Activated T-helper 1 cell treated with anti-CD3 and anti-CD28 coated beads, Interleukin-12 subunit alpha, Interleukin-12 subunit beta, Interleukin-2, Interleukin-4 antibody, amounts not matched to agents 30 ng/mL and 10 ng/mL and 1 ng/mL, durations not matched to agents 14 hours and 24 hours and 36 hours (primary cell): Measurements from ENCODE around the gene TAF11L8. TPM values are rescaled to one million over a fixed set of nuclear protein-coding genes. Genes with fewer than 3 reads are reported as not detected.
"Not testable (repeated sequence)": the region's sequence is repeated elsewhere in the genome, so short reads cannot be mapped to it uniquely, and the experiment has no call there.

Source experiments
- DNase-seq: peaks from one replicate; pipeline ENCODE4 v3.0.0; 2021; ENCODE audit warnings: low spot score
- H3K27ac Mint-ChIP-seq: one replicate; pipeline ENCODE4 v1.8.0; 2021; ENCODE audit warnings: mild to moderate bottlenecking, mixed read lengths
- H3K27me3 Mint-ChIP-seq: one replicate; pipeline ENCODE4 v1.8.0; 2022; ENCODE audit warnings: mild to moderate bottlenecking, moderate library complexity, mixed read lengths; ENCODE audit not compliant: insufficient read depth
- H3K36me3 Mint-ChIP-seq: one replicate; pipeline ENCODE4 v1.8.0; 2021; ENCODE audit warnings: low read depth, mixed read lengths
- H3K4me1 Mint-ChIP-seq: one replicate; pipeline ENCODE4 v1.8.0; 2021; ENCODE audit warnings: low read depth, mixed read lengths
- H3K4me3 Mint-ChIP-seq: one replicate; pipeline ENCODE4 v1.8.0; 2021; ENCODE audit warnings: mild to moderate bottlenecking, moderate library complexity, mixed read lengths
- H3K9me3 Mint-ChIP-seq: one replicate; pipeline ENCODE4 v1.8.0; 2021; ENCODE audit warnings: mixed read lengths
- intact Hi-C: fragments of 100-400 bp; cut with micrococcal nuclease; formaldehyde crosslinking; loops from one replicate; pipeline ENCODE4 v1.15.1; 2024
- total RNA-seq: library from RNA; stranded (reverse); gene quantifications from 2 replicates; pipeline ENCODE4 v1.2.3, GENCODE V29; 2022

The TAF11L8 gene
- total RNA-seq, 1 donor from 2014 or later: not detected

DNA sequence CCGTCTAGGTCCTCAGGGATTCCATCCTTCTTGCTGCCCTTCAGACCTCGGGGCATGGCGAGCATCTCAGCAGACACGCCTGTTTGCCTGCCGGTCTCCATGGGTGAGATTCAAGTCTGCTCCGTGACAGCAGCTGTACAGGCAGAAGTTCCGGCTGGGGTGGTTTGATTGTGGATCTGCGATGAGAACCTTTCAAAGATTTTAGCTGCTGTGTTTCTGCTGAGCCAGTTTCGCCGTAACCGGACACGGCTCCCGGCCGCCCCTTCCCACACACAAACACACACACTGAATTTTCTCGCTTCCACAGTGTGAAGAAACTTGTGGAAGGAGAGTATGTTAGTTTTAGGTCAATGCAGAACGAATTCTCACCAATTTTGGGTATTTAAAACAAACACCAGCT lies 5.1 kb downstream of the TAF11L8 start, which contains the start of gene TAF11L7:
Gene TAF11L7, minus strand, starts transcription at position 101 of the 400 bp plus-strand sequence.
- H3K36me3 Mint-ChIP-seq, H3K27ac Mint-ChIP-seq, H3K4me3 Mint-ChIP-seq, H3K27me3 Mint-ChIP-seq, H3K9me3 Mint-ChIP-seq, intact Hi-C loops, H3K4me1 Mint-ChIP-seq, DNase-seq: not testable (repeated sequence)

Other genes starting within 250 kb of the TAF11L8 start
- not detected in 2 replicates for gene TAF11L2, start 92.7 kb downstream of the TAF11L8 start, total RNA-seq
- gene TAF11L3, start 72.6 kb downstream of the TAF11L8 start, total RNA-seq: not detected in 2 replicates
- gene TAF11L4, start 69.2 kb downstream of the TAF11L8 start, total RNA-seq: not detected in 2 replicates
- gene TAF11L5, start 65.7 kb downstream of the TAF11L8 start, total RNA-seq: not detected in 2 replicates
- gene TAF11L6, start 62.3 kb downstream of the TAF11L8 start, total RNA-seq: not detected in 2 replicates
- not detected in 2 replicates for gene TAF11L7, start 5.2 kb downstream of the TAF11L8 start, total RNA-seq
- not detected in 2 replicates for gene TAF11L9, start 3.4 kb upstream of the TAF11L8 start, total RNA-seq
- not detected in 2 replicates for gene TAF11L10, start 6.9 kb upstream of the TAF11L8 start, total RNA-seq
- not detected in 2 replicates for gene TAF11L11, start 13.2 kb upstream of the TAF11L8 start, total RNA-seq
- gene TAF11L12, start 19.4 kb upstream of the TAF11L8 start, total RNA-seq: not detected in 2 replicates
- not detected in 2 replicates for gene TAF11L13, start 41.1 kb upstream of the TAF11L8 start, total RNA-seq
- gene TAF11L14, start 43.5 kb upstream of the TAF11L8 start, total RNA-seq: not detected in 2 replicates